Right lobe of liver (tissue), 6 donors: ENCODE results near the gene SIN3B. TPM values are rescaled to one million over a fixed set of nuclear protein-coding genes. Genes with fewer than 3 reads are reported as not detected.
"Not testable (repeated sequence)": the region's sequence is repeated elsewhere in the genome, so short reads cannot be mapped to it uniquely, and the experiment has no call there.

Experiments
- ATAC-seq, 4 donors: fragments of 200-7000 bp; cut with Tn5 transposase; one replicate each; pipeline ENCODE4 v1.9.1; 2020; ENCODE audit warnings: mild to moderate bottlenecking in 4 of 4, moderate library complexity in 4 of 4
- DNase-seq, 3 donors: peaks; one replicate each; pipeline ENCODE4 v3.0.0-alpha.2; 2020
- H3K27ac ChIP-seq, 3 donors: fragments of 200-600 bp; one replicate each; pipeline ENCODE4 v1.8.0; 2022
- H3K27me3 ChIP-seq, 2 donors: fragments of 200-600 bp; one replicate each; pipeline ENCODE4 v1.8.0; 2022
- H3K36me3 ChIP-seq, 4 donors: fragments of 200-600 bp; sonication (generic) in 1 of 4; one replicate each; pipeline versions ENCODE4 v1.5.1 to v1.8.0; 2017 to 2022; ENCODE audit warnings: control low read depth in 1 of 4
- H3K4me1 ChIP-seq, 4 donors: fragments of 200-600 bp; sonication (generic) in 1 of 4; one replicate each; pipeline versions ENCODE4 v1.5.1 to v1.8.0; 2017 to 2022; ENCODE audit warnings: control low read depth in 1 of 4
- H3K4me3 ChIP-seq, 3 donors: fragments of 200-600 bp; one replicate each; pipeline ENCODE4 v1.8.0; 2022
- H3K9me3 ChIP-seq, 4 donors: fragments of 200-600 bp; sonication (generic) in 1 of 4; one replicate each; pipeline versions ENCODE4 v1.5.1 to v1.8.0; 2017 to 2022; ENCODE audit warnings: control low read depth in 1 of 4
- POLR2A ChIP-seq: fragments of 450-650 bp; IDR thresholded peaks from one replicate; pipeline ENCODE4 v1.6.1; 2017; ENCODE audit warnings: antibody characterized with exemption, mild to moderate bottlenecking
- WGBS: methylation state at CpG from one replicate; pipeline ENCODE4 v1.1.6; 2018; ENCODE audit warnings: low coverage, low lambda C conversion rate; ENCODE audit not compliant: insufficient coverage; ENCODE audit errors: missing lambda C conversion rate; 5-methylcytosine and 5-hydroxymethylcytosine counted together
- intact Hi-C, 2 donors: fragments of 100-400 bp; cut with DNase I; formaldehyde crosslinking; loops; one replicate each; pipeline versions ENCODE4 v1.11.2 to v1.14.1; 2022
- total RNA-seq, 6 experiments: library from RNA; depleted of rRNA in 2 of 6; stranded (reverse); fragments of >200 nt in 2 of 6; fragmentation: NEBNext Ultra II Directional in 3 of 6; extraction: Animal tissue kit (Norgen Biotek cat#: 25700) in 3 of 6; gene quantifications; one replicate each; pipeline versions ENCODE4 v1.1.0 to v1.2.4, GENCODE V29; 2016 to 2023
- TF ChIP-seq, protein P1 (sequence below), 4 donors: fragments of 200-600 bp in 3 of 4; fragments of 450-650 bp in 1 of 4; IDR thresholded peaks; one replicate each; pipeline versions ENCODE4 v1.5.1 to v1.8.0; 2016 to 2022; ENCODE audit warnings: antibody characterized with exemption in 4 of 4, mild to moderate bottlenecking in 2 of 4
- donor health status: DM: no; HTN: yes; CAD: no.
- donor health status: DM: no; HTN: no; CAD: no.
- donor health status: DM: no; HTN: no; CAD: no.
- donor health status: DM: no; HTN: yes; CAD: no.
- donor health status: DM: no; HTN: yes; CAD: no.

The SIN3B gene
- total RNA-seq, 6 experiments from 2014 or later: 10.6 to 20.9 (median 13.6) TPM

- no peak for TF ChIP-seq POLR2A
- TF ChIP-seq, protein P1, sequence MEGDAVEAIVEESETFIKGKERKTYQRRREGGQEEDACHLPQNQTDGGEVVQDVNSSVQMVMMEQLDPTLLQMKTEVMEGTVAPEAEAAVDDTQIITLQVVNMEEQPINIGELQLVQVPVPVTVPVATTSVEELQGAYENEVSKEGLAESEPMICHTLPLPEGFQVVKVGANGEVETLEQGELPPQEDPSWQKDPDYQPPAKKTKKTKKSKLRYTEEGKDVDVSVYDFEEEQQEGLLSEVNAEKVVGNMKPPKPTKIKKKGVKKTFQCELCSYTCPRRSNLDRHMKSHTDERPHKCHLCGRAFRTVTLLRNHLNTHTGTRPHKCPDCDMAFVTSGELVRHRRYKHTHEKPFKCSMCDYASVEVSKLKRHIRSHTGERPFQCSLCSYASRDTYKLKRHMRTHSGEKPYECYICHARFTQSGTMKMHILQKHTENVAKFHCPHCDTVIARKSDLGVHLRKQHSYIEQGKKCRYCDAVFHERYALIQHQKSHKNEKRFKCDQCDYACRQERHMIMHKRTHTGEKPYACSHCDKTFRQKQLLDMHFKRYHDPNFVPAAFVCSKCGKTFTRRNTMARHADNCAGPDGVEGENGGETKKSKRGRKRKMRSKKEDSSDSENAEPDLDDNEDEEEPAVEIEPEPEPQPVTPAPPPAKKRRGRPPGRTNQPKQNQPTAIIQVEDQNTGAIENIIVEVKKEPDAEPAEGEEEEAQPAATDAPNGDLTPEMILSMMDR (IDR thresholded peaks at IDR 0.05): no peak
- ATAC-seq (no peak), DNase-seq (no peak)
- no peak overlapping the region for H3K4me3 ChIP-seq
- intact Hi-C loops: no loop called here
- H3K4me1 ChIP-seq: no peaks in the 10 kb centered on the region
- no peaks in the 10 kb centered on the region for H3K27me3 ChIP-seq
- no peak overlapping the region for H3K27ac ChIP-seq
- no peaks in the 10 kb centered on the region for H3K36me3 ChIP-seq
- peaks cover 0 to 7% (median 0%) of the 10 kb centered on the region in 4 donors for H3K9me3 ChIP-seq
- WGBS: 51% methylated on average over 3 of the region's 3 CpGs
These were observed 33.5 kb upstream of the SIN3B start for GRCh38 chr19:16795731-16796130.

DNA sequence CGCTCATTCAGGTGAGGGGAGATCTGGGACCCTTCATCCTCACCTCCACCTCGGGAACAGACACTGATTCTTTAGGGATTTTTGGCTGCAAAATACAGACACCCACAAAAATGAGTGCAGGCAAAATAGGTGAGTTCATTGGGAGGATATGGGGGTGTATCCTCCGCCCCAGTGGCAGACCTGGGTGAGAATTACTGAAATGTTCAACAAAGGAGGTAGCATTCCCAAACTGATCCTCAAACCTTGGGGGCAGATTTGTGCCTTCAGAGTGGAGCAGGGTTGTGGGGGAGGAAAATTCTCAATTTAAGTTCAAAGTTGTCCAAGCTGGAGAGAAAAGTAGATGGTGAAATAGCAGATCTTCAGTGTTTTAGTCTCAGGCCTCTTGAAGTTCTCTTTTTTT is 31.3 kb upstream of the SIN3B start:
- no peak for ATAC-seq
- Histone ChIP-seq H3K36me3 (no peaks in the 10 kb centered on the region), H3K9me3 (peaks cover 0 to 7% (median 0%) of the 10 kb centered on the region in 4 donors), H3K4me1 (no peaks in the 10 kb centered on the region), H3K27ac (no peak overlapping the region), H3K4me3 (no peak overlapping the region), H3K27me3 (no peaks in the 10 kb centered on the region)
- TF ChIP-seq, protein P1 (IDR thresholded peaks at IDR 0.05): no peak
- no peak for TF ChIP-seq POLR2A
- intact Hi-C loops: no loop called here
- no peak for DNase-seq
- WGBS: 33% methylated on average over 1 of the region's 3 CpGs

GRCh38 chr19:16798326-16798725 is 30.9 kb upstream of the SIN3B start:
- intact Hi-C loops, H3K36me3 ChIP-seq, H3K9me3 ChIP-seq, ATAC-seq, DNase-seq, H3K4me3 ChIP-seq, H3K27ac ChIP-seq, H3K27me3 ChIP-seq, H3K4me1 ChIP-seq: not testable (repeated sequence)
- WGBS: 50% methylated on average over 1 of the region's 6 CpGs

- ATAC-seq (no peak), DNase-seq (no peak)
- H3K4me3 ChIP-seq: no peak overlapping the region
- H3K9me3 ChIP-seq: peaks cover 0 to 7% (median 0%) of the 10 kb centered on the region in 4 donors
- no peaks in the 10 kb centered on the region for H3K36me3 ChIP-seq
- WGBS: 83% methylated on average over 1 of the region's 16 CpGs
- no peaks in the 10 kb centered on the region for H3K27me3 ChIP-seq
- H3K4me1 ChIP-seq: no peaks in the 10 kb centered on the region
- intact Hi-C loops: no loop called here
- TF ChIP-seq POLR2A: no peak
- TF ChIP-seq, protein P1 (IDR thresholded peaks at IDR 0.05): no peak
- no peak overlapping the region for H3K27ac ChIP-seq
These were observed 29.5 kb upstream of the SIN3B start for GRCh38 chr19:16799740-16800139.

GRCh38 chr19:16801600-16802013 is 27.6 kb upstream of the SIN3B start:
- DNase-seq: no peak
- H3K9me3 ChIP-seq: no peaks in the 10 kb centered on the region
- no peak overlapping the region for H3K4me3 ChIP-seq
- no peaks in the 10 kb centered on the region for H3K4me1 ChIP-seq
- no peak overlapping the region for H3K27ac ChIP-seq
- no peaks in the 10 kb centered on the region for H3K36me3 ChIP-seq
- no peaks in the 10 kb centered on the region for H3K27me3 ChIP-seq
- intact Hi-C loops: no loop called here
- no peak for ATAC-seq
- 73% methylated on average over 8 of the region's 8 CpGs for WGBS
- TF ChIP-seq POLR2A: no peak
- TF ChIP-seq, protein P1 (IDR thresholded peaks at IDR 0.05): no peak
